ENCODE measurements around the gene PABPN1L.

DNA sequence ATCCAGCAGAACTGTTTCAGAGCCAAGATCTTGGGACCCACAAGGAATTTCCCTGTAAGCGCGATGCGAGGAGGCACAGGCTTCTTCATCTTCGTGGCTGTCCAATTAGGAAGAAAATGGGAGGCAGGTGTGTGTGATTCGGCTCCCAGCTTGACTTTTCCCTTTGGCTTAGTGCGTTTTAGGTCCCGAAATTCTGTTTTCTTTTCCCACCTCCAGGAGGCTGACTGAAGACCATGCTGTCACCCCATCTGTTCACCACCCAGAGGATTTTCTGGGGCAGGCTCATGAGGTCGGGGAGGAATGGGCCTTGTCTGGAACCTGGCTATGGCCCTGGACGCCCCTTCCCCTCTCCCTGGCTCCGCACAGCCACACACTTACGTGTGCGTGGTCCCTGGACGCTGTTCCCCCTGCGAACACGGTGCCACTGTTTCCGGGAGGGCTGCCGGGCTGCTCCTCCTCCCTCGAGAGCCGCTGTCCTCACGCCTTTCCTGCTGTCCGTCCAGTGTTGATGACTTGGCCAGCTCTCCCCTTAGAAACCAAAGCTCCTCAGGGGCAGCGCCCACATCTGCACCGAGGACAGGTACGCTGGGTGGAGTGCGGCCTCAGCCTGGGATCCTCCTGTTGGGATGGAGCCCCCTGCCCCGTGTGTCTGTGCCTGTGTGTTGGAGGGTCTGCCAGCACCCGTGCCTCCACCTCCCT lies 2.7 kb upstream of the PABPN1L start:
- TF ChIP-seq, protein P1, sequence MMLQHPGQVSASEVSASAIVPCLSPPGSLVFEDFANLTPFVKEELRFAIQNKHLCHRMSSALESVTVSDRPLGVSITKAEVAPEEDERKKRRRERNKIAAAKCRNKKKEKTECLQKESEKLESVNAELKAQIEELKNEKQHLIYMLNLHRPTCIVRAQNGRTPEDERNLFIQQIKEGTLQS (CRISPR knock-in tag; IDR thresholded peaks at IDR 0.05): no peak
- TF ChIP-seq ZBTB8A (CRISPR knock-in tag; IDR thresholded peaks at IDR 0.05; ENCODE audit: borderline replicate concordance, low read depth): no peak

Measured in HepG2 (cell line).